Retinal pigment epithelial cell (primary cell): ENCODE data around the gene CNKSR3.

Source experiments
- DNase-seq: peaks from one replicate; pipeline ENCODE4 v3.0.0-alpha.2; 2010; ENCODE audit warnings: low read depth
- H3K4me3 ChIP-seq: 2 replicates; pipeline ENCODE4 v1.5.1; 2011; ENCODE audit warnings: mild to moderate bottlenecking, low read length, control low read depth, moderate library complexity
- CTCF ChIP-seq: conservative IDR thresholded peaks from 2 replicates; pipeline ENCODE4 v1.5.1; 2011; ENCODE audit warnings: low read depth, low read length, control low read depth, inconsistent platforms

Gene CNKSR3

DNA sequence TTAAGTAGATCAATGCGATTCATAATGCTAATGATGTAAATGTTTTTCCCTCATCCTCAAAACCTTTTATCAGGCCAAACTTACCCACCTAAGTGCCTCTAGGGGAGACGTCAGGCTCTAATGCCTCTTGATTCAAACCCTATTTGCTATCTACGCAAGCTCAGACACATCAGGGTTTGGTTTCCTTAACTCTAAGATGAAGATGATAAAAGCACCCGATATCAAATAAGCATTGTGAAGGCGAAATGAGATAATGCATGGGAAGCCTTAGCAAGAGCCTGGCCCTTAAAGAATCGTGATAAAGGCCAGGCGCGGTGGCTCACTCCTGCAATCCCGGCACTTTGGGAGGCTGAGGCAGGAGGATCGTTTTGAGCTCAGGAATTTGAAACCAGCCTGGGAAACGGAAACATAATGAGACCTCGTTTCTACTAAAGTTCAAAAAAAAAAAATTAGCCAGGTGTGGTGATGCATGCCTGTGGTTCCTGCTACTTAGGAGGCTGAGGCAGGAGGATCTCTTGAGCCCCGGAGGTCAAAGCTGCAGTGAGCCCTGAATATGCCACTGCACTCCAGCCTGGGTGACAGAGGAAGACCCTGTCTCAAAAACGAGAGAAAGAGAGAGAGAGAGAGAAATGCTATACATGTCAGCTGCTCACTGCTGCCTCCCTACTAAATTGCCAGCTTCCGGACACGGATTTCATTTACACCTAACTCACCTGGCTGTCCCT is 13.5 kb downstream of the CNKSR3 start:
- TF ChIP-seq CTCF, result no peak
- no peak for DNase-seq
- H3K4me3 ChIP-seq, result no peak overlapping the region

DNA sequence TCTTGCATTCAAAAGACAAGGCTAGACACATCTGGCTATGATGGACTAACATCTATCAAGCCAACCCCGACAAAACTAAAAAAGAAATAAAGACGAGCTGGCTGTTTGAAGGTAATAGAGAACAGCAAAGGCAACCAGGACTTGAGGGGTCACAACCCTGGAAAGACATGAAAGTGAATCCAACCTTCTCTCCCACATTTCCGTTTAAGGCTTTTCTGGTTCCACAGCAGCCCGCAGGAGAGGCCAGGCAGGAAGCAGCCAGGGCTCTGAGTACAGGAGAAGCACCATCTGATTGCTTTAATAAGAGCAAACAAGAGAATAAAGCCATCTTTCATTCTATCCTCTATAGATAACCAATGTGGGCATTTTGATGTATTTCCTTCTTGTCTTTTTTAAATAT is 14.3 kb downstream of the CNKSR3 start:
- no peak for DNase-seq
- no peak for TF ChIP-seq CTCF
- H3K4me3 ChIP-seq, result no peak overlapping the region

DNA sequence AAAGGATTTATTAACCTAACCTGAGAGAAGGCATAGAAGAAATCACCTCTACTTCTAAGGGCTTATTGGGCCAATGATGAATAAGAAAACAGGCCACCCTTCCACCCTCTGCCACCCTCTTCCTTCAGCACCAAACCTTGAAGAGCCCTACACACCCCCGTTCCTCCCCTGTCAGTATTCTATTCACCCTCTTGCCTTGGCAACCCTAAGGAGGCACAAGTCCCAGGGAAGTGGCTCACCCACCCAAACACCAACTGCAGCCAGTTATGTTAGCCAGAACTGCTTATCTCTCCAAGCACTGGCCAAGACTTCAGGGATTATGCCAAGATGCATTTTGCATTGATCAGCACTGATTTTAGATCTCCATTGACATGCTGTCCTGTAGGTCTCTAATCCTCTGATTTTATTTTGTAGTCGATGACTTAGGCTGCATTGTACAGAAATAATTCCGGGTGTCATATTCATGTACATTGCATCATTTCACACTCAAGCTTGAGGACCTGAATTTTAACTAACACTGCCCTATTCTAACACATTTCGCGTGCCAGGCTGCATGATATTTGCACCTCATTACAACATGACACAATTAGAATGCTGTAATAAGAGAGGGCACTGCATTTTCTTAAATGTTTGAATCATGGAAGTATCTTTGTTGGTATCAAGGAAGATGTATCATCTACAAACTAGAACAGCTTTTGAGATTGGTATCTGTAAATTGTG is 15.7 kb downstream of the CNKSR3 start:
- TF ChIP-seq CTCF, result no peak
- no peak overlapping the region for H3K4me3 ChIP-seq
- DNase-seq, result no peak

DNA sequence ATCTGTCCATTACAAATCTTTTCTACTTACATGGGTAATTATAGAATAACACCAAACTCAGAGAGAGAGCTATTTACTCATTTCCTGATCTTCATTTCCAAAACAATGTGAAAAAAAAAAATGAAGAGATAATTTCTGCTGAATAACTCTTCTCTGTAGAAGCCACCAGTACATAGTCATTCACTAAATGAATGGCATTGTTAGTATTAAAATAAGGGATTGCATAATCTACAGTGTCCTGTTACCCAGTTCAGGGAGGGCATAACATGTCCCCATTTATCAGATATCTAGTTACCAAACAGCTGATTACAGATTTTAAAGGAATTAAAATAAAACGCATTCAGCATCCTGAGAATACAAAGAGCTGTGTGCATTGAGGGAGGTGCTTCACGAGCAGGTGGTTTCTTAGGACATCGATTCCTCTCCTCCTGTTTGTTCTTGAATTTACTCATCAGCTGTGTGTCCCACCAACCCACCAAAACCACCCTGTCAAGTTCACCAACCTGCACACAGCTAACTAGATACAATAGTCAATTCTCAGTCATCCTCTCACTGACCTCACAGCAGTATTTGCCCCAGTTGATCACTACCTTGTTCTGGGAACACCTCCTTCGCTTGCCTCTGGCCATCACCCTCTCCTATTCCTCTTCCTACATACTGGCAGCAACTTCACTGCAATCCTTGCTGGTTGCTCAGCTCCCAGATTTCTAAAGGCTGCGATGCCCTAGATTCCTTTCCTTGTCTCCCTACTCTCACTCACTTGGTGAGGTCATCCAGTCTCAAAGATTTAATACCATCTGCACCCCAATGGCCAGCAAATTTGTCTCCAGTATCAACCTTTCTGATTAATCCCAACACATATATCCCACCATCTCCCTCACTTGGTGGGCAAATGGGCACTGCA is 18.7 kb downstream of the CNKSR3 start:
- TF ChIP-seq CTCF, result no peak
- no peak overlapping the region for H3K4me3 ChIP-seq
- no peak for DNase-seq

DNA sequence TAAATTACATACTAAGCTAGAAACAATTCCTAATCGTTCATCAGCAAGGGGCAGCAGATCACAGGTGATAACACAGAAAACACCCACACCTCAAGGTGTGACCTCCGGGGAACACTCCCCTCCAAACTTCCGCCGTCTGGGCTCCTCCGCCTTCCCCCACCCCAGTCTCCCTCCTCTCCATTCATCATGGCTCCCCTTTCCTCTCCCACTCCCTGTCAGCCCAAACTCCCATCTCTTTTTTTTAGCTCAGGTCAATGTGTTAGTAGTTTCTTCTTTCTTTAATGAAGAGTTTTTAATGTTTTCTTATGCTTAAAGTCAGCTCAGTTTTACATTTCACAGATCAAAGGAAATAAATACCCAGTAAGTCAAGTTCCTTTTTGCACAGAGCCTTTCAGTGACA is 20.7 kb downstream of the CNKSR3 start:
- H3K4me3 ChIP-seq, result no peak overlapping the region

More for the DNA sequence above, 20.7 kb downstream of the CNKSR3 start:
- TF ChIP-seq CTCF, result no peak
- no peak for DNase-seq
